Activated CD8-positive, alpha-beta memory T cell treated with anti-CD3 and anti-CD28 coated beads, Interleukin-2, amount 50 U/mL, for 1 hour (primary cell): ENCODE data around the gene SHC1.
"Not testable (repeated sequence)": the region's sequence is repeated elsewhere in the genome, so short reads cannot be mapped to it uniquely, and the experiment has no call there.

ENCODE experiments used
- DNase-seq: peaks from one replicate; pipeline ENCODE4 v3.0.0-alpha.2; 2020; ENCODE audit errors: extremely low read depth

The SHC1 gene

DNA sequence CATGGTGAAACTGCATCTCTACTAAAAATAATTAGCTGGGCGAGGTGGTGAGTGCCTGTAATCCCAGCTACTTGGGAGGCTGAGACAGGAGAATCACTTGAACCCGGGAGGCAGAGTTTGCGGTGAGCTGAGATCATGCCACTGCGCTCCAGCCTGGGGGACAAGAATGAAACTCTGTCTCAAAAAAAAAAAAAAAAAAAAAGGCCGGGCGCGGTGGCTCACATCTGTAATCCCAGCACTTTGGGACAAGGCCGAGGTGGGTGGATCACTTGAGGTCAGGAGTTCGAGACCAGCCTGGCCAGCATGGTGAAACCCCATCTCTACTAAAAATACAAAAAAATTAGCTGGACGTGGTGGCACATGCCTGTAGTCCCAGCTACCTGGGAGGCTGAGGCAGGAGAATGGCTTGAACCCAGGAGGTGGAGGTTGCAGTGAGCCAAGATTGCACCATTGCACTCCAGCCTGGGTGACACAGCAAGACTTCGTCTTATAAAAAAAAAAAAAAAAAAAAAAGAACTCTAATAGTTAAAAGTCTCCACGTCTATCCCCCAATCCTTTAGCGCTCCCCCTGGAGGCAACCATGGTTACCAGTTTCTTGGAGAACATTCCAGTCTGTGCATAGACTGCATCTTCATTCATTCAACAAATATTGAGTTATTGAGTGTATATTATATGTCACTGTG is 24.9 kb upstream of the SHC1 start:
- not testable (repeated sequence) for DNase-seq

DNA sequence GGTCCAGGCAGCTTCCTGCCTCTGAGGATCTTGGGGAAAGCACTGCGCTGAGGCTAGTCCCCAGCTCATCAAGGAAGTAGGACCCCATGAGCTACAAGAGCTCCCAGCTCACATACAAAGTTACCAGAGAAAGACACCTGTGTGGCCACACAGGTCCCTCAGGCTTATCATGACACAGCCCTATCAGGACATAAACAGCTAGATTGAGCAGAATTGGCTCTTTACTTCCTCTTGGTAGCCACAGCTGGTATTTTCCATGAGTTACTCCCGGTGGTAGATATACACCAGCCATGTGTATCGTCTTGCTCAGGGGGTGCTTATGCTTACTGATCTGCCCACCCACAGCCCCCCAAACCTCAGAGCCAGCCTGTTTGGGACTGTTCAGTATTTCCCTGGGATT is 24.0 kb upstream of the SHC1 start:
- no peak for DNase-seq

DNA sequence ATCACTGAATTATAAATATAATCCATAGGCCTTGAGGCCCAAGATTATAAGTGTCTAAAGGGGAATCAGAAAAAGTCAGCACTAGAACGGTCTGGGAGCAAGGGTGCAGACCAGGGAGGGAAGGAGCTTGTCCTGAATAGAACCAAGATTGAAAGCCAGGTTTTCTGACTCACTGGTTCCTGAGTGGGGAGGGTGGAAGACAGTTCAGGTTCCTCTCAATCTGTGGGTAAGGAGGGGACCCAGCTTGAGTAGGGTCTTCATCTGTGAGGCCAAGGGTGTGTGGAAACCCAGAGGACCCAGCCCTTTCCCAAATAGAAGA is 23.7 kb upstream of the SHC1 start:
- no peak for DNase-seq

DNA sequence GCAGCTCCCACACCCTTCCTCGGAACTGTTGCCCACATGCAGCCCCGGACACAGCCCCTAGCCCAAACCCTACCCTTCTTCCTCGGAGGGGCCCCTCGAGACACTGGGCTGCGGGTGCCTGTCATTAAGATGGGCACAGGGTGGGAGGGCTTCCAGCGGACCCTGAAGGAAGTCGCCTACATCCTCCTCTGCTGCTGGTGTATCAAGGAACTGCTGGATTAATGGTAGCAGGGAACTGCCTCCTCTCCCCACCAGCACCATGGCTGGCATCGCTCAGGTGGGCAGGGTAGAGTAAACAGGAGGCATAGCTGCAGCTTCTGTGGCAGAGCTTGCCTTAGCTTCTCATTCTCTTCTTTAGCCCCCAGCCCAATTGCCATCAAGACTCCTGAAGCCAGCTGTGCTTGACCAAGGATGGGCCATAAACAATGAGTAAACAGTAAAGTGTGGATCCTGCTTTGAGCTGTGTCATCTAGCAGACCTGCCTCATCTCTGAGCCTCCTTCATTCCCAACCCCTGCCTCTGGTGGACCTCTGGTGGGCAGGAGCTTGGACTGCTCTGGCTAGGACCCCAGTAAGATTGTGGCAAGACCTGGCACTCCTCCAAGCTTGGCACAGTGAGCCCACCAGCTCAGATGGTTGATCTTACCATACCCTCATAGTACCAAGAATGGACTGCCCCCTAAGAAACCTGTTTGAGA is 23.2 kb upstream of the SHC1 start, which contains the start of gene LENEP:
LENEP (plus strand) TSS at position 15 of the 697 bp plus-strand sequence; CDS start at position 37, 22 bp downstream.
- no peak for DNase-seq

DNA sequence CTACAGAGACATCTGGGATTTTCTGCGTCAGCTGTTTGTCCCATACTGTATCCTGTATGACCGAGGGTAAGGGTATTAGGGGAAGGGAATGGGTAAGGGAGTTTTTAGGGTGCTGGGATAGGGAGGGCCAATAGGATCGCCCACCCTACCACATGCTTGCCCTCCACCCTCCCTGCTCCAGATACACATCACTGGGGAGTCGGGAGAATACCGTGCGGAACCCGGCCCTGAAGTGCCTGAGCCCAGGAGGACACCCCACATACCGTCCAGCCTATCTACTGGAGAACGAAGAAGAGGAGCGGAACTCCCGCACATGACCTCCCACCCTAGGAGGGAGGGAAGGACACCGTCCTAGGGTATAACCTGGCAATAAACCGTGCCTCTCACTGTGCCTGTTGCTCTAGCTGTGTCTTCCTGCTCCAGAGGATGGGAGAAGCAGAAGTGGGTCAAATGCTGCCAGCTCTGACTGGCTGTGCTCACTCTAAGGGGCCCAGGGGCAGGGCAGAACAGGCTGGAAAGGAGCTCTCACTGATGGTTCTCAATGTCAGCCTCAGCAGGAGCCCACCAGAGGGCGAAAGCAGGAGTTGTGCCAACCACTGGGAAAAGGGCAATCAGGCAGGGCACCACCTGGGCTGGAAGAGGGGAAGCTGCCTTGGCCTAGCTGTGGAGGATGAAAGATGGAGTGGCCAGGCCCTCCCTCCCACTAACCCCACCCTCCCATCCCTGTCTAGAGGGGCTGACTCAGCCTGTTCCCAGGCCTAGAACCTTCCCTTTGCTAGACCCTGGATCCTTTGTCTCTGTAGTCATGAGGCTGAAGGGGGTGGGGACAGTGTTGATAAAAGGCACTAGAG is 22.4 kb upstream of the SHC1 start:
- no peak for DNase-seq

DNA sequence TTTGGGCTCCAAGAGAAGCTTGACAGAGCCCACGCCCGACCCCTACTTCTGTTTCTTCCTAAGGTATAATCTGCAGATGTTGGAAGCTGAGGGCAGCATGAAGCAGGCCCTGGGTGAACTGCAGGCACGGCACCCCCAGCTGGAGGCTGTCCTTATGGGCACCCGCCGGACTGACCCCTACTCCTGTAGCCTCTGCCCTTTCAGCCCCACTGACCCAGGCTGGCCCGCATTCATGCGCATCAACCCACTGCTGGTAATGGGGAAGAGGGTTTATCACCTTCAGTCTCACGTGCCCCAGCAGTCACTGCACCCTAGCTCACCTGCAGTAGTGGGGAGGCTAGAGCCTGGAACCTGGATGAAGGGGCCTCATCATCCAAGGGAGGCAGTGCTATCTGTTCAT is 19.7 kb upstream of the SHC1 start:
- no peak for DNase-seq

DNA sequence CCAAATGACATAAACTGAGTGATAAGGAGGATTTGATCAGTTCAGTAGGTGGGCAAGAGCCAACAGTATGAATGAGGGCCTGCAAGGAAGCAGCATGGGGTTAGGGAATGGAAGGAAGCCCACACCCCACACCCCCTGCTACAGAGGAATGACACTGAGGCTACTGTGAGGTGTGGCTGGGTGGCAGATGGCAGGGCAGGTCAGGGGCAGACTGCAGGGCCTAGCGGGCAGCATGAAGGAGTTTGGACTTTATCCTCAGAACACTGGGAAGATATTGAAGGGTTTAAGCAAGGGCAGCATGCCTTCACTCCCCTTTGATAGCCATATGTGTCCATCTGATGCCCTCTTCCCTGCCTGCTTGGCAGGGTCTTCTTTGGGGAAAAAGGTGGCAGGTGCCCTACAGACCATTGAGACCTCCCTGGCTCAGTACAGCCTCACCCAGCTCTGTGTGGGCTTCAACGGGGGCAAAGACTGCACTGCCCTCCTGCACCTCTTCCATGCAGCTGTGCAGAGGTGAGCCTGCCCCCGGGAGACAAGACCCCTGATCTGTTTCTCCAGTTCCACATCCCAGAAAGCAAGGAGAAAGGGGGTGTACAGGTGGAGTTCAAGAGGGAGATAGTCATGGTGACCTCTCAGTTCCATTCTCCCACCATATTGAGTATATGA is 18.8 kb upstream of the SHC1 start:
- DNase-seq, result no peak

DNA sequence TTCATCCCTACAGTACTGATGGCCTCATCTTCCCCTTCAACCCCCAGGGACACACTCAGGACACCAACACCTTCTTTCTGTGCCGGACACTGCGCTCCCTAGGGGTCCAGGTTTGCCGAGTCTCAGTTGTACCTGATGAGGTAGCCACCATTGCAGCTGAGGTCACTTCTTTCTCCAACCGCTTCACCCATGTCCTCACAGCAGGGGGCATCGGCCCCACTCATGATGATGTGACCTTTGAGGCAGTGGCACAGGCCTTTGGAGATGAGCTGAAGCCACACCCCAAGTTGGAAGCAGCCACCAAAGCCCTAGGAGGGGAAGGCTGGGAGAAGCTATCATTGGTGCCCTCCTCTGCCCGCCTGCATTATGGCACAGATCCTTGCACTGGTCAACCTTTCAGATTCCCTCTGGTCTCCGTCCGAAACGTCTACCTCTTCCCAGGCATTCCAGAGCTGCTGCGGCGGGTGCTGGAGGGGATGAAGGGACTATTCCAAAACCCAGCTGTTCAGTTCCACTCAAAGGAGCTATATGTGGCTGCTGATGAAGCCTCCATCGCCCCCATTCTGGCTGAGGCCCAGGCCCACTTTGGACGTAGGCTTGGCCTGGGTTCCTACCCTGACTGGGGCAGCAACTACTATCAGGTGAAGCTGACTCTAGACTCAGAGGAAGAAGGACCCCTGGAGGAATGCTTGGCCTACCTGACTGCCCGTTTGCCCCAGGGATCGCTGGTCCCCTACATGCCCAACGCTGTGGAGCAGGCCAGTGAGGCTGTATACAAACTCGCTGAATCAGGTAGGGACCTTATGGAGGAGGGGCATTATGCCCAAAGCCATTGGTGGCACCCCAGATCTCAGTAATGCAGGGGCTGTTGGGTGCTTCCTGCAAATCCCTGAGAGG is 17.8 kb upstream of the SHC1 start:
- no peak for DNase-seq

DNA sequence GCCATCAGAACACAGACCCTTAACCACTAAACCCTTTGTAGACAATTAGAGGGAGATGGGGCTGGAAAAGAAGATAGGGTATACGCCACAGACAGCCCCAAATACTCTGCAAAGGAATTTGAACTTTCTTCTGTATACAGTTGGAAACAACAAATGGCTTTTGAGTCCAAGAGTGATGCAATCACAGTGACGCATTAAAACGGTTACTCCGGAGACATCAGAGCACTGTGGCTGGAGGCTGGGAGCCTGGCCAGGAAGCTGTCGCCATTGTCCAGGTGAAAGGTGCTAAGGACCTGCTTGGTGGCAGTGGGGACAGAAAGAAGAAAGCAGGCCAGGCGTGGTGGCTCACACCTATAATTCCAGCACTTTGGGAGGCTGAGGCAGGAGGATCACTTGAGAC is 16.8 kb upstream of the SHC1 start:
- no peak for DNase-seq

DNA sequence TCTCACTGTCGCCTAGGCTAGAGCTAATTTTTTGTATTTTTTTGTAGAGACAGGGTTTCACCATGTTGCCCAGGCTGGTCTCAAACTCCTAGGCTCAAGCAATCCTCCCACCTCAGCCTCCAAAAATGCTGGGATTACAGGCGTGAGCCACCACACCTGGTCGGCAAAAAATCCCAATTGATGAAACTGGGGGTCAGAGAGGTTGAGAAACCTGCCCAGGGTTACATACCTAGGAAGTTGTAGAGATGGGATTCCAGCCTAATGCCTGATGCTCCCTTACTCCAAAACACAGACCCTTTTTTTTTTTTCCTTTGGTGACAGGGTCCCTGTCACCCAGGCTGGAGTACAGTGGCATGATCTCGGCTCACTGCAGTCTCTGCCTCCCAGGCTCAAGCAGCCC is 16.2 kb upstream of the SHC1 start:
- DNase-seq, result not testable (repeated sequence)

DNA sequence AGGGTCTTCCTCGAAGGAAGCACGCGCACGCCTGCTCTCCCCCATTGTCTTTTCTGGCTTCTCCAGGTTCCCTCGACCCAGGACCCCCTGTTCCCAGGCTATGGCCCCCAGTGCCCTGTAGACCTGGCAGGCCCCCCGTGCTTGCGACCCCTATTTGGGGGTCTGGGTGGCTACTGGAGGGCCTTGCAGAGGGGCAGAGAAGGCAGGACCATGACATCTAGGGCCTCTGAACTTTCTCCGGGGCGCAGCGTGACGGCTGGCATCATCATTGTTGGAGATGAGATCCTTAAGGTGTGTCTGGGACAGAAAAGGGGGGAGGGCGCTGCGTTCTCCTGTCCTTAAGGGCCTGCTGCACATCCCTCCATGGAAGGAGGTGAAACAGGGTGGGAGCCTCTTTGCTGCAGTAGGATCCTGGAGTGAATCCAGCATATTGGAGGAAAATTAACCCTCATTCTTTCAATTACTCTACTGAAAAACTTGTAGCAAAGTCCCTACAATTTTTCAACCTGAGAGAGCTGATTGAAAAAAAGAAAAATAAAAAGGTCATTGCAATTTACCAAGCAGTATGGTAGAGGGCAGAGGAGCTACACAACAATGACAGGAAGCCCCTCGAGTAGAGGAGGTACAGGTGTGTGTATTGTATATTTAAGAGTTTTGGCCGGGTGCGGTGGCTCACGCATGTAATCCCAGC is 13.4 kb upstream of the SHC1 start:
- no peak for DNase-seq

DNA sequence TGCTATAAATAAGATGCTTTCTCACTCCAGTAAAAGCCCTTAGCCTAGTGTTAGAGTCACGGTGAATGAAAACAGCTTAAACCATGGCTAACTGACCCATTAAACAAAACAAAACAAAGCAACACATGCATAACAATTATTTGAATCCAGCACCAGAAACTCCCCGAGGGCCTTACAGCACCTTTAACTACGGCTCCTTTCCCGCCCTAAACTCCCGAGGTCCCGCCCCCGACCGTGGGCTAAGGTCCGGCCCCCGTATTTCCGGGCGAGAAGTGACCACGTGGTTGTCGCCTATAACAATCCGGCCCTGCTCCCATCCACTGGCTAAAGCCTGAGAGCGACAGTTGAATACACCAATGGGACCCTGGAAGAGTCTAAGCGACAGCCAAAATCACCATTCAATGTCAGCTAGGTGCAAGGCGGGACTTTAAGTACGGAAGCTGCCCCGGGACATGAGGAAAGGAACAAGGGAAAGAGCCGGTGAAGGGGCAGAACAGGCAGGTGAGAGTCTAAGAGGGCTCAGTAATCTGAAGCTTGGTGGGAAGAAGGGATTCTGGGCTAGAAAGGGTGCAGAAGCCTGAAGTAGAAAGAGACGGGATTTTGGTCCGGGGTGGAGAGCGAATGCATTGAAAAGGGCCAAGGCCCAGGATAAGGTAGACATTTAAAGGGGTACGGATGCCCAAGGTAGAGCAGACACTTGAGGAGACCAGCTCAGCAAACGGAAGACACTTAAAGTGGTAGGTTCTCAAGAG is 12.5 kb upstream of the SHC1 start, which contains the start of gene FLAD1:
FLAD1 (plus strand) TSS at position 448 of the 752 bp plus-strand sequence. CDS start 351 bp downstream, outside the sequence.
- peak; percentile 90 for DNase-seq

DNA sequence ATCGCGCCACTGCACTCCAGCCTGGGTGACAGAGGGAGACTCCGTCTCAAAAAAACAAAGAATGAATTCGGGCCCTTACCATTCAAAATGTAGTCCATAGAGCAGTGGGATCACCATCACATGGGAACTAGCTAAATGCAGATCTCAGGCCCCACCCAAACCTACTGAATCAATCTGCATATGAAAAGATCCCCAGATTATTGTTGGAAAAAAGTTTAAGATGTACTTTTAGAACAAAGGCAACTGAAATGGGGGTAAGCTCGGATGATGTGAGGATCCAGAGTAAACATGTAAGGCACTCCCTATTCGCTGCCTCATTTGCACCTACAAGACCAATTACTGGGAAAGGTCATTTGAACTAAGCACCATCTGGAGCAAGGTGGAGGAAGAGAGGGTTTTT is 11.8 kb upstream of the SHC1 start:
- no peak for DNase-seq

DNA sequence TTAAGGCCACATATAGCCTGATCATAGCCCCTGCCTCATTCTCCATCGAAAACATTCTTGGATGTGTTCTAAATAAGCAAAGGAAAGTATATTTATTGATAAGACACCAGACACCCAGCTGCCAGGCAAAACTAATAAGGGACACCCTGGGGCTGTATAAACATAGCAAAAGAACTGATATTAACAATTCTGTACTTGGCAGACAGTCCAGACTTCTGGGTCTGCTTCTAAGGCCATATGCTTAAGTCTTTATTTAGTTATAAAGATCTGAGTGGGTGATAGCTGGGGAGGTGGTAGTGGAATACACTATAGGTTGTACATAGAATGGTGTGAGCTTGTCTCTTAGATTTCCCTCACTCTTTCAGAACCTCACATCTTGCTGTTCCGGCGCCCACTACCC is 7.8 kb upstream of the SHC1 start:
- DNase-seq, result no peak

DNA sequence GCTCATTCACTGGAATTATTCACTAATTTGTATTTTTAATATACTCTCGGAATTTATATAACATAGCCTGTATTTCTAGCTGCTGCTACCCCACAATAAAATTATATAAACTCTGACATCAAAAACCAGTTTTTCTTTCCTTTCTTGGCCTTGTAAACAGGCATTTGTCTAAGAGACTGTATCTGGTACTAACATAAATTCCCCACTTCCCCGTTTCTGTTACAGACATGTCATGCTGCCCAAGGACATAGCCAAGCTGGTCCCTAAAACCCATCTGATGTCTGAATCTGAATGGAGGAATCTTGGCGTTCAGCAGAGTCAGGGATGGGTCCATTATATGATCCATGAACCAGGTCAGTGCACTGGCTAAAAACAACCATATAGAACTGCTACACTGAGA is 7.2 kb upstream of the SHC1 start:
- not testable (repeated sequence) for DNase-seq

DNA sequence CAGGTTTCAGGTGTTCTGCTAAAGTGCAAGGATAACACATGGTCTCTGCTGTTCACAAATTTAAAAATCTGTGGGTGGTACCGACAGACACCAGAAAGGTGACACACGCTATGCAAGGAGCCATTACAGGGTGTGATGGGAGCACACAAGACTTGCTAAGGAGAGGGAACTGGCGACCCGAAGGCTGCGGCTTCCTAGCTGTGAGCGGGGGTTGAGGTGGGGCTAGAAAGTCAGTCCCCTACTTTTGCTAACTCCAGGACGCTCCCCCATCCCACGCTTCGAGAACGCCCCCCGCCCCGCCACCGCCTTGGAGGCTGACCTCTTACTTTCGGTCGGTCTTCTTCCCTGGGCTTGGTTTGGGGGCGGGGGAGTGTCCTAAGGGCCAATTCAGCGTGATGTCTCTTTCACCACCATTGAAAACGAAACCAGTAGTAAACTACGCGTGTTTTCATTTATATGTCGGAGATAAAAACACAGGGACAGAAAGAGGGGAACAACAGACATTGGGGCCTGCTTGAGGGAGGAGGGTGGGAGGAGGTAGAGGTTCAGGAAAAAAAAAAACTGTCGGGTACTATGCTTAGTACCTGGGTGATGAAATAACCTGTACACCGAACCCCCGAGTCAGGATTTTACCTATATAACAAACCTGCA is 5.0 kb upstream of the SHC1 start:
- no peak for DNase-seq

DNA sequence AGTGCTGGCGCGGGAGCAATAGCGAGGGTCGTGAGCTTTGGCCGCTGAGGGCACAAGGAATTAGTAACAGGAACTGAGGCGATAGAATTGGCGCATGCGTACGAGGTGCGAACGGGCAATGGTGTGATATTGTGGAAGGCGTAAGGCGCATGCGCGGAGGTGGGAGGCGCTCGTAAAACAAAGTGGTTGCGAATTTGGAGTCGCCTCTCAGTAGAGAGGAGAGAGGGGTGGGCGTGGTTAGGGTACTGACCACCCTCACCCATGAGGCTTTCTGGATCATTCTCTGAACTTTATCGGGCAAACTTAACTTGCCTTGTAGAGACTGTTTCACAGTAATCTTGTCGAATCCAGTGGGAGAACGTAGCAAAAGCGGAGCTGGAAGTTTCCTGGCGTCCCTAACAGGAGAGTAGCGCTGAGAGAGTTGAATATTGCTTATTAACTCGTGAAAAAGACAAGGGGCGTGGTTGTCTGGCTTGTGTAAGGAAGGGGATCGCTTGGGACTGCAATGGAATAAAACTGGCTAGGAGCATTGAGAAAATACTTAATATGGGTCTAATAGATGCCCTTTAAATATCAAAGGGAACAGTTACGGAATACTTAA is 4.4 kb upstream of the SHC1 start:
- DNase-seq, result peak; percentile 93

DNA sequence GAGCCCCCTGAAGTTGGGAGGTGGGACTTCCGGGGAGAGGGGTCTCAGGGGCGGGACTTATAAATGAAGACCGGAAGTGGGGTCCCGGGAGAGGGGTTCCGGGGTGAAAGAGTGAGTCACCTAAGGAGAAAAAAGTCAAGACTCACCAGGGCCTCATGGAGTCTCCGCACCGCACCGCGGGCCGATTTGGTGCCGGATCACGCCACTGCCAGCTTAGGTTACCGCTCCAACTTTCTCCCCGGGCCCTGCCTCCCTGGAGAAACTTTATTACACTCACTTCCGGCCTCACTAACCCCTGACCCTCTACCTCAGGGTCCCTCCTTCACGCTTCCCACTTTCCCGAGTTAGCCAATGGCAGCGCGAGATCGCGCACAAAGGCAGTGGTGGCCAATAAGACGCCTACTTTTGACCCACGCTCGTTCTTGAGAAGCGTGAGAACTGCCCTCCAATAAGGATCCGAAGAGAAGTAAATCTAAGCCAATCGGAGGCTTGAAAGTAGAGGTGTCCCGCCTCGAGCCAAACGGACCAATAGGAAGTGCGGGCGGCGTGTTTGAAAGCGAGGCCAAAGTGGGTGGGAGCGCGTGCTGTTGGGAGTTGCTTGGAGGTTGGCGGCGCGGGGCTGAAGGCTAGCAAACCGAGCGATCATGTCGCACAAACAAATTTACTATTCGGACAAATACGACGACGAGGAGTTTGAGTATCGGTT is 3.7 kb upstream of the SHC1 start, which contains the start of gene CKS1B:
CKS1B (plus strand) TSS at position 580 of the 706 bp plus-strand sequence; CDS start at position 645, 65 bp downstream.
- peak; percentile 97 for DNase-seq
